Activated naive CD8-positive, alpha-beta T cell treated with anti-CD3 and anti-CD28 coated beads for 36 hours (primary cell): ENCODE data around the gene PPFIA2. TPM values are rescaled to one million over a fixed set of nuclear protein-coding genes. Genes with fewer than 3 reads are reported as not detected.

Experiments
- DNase-seq: peaks from one replicate; pipeline ENCODE4 v3.0.0; 2021
- H3K27ac Mint-ChIP-seq: one replicate; pipeline ENCODE4 v1.8.0; 2022; ENCODE audit warnings: mild to moderate bottlenecking, moderate library complexity, mixed read lengths
- H3K27me3 Mint-ChIP-seq: one replicate; pipeline ENCODE4 v1.8.0; 2022; ENCODE audit warnings: mild to moderate bottlenecking, mixed read lengths
- H3K36me3 Mint-ChIP-seq: one replicate; pipeline ENCODE4 v1.8.0; 2021; ENCODE audit warnings: mild to moderate bottlenecking, mixed read lengths
- H3K4me1 Mint-ChIP-seq: one replicate; pipeline ENCODE4 v1.8.0; 2021; ENCODE audit warnings: mixed read lengths
- H3K4me3 Mint-ChIP-seq: one replicate; pipeline ENCODE4 v1.8.0; 2022; ENCODE audit warnings: mild to moderate bottlenecking, moderate library complexity, mixed read lengths
- H3K9me3 Mint-ChIP-seq: one replicate; pipeline ENCODE4 v1.8.0; 2022; ENCODE audit warnings: mixed read lengths
- total RNA-seq, 2 experiments: library from RNA; stranded (reverse); gene quantifications; one replicate each; pipeline ENCODE4 v1.2.3, GENCODE V29; 2021

The PPFIA2 gene
- under 1 TPM; 0.41 to 0.42 TPM for total RNA-seq

DNA sequence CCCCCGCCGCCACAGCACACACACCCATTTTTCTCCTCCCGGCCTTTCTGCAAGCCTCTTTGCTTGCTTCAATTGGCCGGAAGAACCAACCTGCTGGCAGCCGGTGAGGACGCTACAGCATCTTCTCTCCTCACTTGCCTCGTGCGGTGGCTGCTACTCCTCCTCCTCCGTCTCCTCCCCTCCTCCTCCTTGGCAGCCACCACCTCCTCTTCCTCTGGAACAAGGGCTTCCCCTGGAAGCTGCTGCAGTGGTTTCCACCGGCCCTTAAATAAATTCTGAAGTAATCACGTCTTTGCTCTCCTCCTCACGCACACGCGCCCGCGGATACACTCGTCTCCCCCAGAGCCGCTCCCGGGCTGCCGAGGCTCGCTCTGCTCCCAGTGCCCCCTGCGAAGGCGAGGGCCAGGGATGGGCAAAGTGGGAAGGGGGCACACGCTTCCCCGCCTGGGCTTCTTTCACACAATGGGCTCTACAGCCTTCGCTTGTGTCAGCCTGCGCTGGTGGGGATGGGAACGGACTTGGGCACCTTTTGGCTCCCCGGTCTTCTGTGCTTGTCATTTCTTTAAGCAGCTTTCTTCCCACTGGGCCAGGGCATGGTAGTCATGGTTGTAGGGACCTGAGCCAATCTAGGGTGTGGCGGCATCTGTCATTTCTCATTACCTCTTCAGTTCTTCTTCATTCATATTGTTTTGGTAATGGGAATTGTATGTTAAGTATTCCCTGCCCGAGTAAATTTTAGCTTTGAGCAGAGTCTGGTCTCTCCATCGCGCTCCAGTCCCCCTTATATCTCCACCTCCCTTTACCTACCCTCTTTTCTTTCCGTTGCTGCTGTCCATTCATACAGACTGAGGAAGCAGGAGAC, at the start of gene PPFIA2:
Gene PPFIA2, minus strand, starts transcription at position 161 of the 862 bp plus-strand sequence.
- Mint-ChIP-seq H3K27ac (no peak within 1 kb of the TSS), H3K27me3 (peaks cover 58% of the 10 kb centered on the region), H3K4me1 (peaks cover 13% of the 10 kb centered on the region), H3K36me3 (no peaks in the 10 kb centered on the region), H3K4me3 (peak within 1 kb of the TSS; percentile 72), H3K9me3 (no peaks in the 10 kb centered on the region)
- peak; percentile 26 for DNase-seq

DNA sequence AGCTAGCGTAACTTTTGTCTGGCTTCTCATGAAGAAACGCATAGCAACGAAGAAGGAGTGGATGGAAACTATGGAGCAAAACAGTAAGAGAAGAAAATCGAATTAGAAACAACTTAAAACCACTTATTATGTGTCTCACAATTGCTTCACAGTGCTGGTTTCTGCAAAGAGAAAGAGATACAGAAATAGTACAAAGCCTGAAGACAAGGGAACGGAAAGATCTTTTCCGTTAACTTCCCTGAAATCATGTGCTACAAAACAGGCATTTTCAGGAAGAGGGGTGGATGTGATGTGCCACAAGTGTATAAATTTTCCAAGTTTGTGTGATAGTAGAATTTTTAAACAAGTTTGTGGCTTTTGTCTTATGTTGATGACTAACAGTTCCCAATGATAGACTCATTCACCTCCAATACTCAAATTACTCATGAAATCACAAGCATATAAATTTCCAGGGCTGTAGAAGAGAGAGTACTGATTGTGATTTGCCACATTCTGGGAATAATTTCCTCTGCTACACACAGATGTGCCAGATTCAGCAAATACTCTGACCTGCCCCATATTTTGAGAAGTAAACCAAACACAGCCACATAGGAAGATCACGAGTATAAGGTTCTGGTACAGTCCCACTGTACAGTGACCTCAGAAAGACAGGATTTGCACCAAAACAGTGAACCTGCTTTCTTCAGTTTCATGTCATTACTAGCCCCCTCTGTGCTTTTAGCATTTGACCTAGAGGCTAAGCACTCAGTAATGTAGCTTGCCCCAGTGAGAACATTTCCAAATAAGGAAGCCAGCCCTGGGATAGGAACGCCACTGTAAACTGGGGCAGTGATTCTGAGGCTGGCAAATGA, 41.4 kb upstream of the PPFIA2 start:
- no peak for DNase-seq
- Mint-ChIP-seq H3K4me3 (no peak overlapping the region), H3K36me3 (no peaks in the 10 kb centered on the region), H3K27me3 (peaks cover 10% of the 10 kb centered on the region), H3K9me3 (no peaks in the 10 kb centered on the region), H3K27ac (peak overlapping the region; percentile 41), H3K4me1 (peaks cover 13% of the 10 kb centered on the region)

DNA sequence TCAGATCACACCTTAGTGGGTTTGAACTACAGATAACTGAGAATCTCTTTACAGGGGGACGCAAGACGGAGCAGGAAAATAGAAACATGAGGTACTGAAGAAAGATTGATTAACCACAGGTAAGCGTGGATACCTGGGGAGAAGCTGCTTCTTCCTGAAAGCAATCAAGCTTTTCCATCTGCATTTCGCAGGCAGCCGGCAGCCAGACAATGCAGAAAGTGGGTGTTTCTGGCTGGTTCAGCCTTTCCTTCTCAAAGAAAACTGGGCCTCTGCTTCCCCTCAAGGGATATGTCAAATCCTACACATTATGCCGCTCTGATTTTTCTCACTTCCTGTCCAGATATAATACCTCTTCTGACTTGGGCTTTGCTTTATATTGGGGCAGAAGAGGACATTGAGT, 39.1 kb upstream of the PPFIA2 start:
- Mint-ChIP-seq H3K36me3 (no peaks in the 10 kb centered on the region), H3K4me3 (no peak overlapping the region), H3K27ac (no peak overlapping the region), H3K4me1 (peaks cover 13% of the 10 kb centered on the region), H3K9me3 (no peaks in the 10 kb centered on the region), H3K27me3 (peaks cover 16% of the 10 kb centered on the region)
- no peak for DNase-seq

DNA sequence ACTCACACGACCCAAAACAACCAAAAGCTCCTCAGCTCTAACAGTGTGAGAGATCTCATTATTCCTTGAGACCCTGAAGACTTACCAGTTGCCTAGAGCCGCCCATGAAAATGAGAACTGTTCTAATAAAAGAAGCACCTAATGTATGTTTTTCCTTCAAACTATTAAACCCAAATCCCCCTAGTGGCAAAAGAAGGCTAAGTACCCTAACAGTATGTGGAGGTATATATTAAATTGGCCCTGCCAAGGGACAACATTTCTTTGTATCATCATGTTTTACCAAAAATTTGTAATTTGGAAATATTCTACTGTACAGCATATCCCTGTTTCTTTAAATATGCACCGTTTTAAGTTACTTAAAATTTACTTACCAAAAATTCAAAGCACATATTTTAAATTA, 38.0 kb upstream of the PPFIA2 start:
- Mint-ChIP-seq H3K4me1 (peaks cover 13% of the 10 kb centered on the region), H3K36me3 (no peaks in the 10 kb centered on the region), H3K27ac (no peak overlapping the region), H3K4me3 (no peak overlapping the region), H3K9me3 (no peaks in the 10 kb centered on the region), H3K27me3 (peaks cover 16% of the 10 kb centered on the region)
- no peak for DNase-seq

GRCh38 chr12:81792666-81793065, 33.5 kb upstream of the PPFIA2 start:
- no peak for DNase-seq
- H3K27ac Mint-ChIP-seq = no peak overlapping the region
- no peak overlapping the region for H3K4me3 Mint-ChIP-seq
- H3K36me3 Mint-ChIP-seq = no peaks in the 10 kb centered on the region
- no peaks in the 10 kb centered on the region for H3K4me1 Mint-ChIP-seq
- no peaks in the 10 kb centered on the region for H3K9me3 Mint-ChIP-seq
- peaks cover 9% of the 10 kb centered on the region for H3K27me3 Mint-ChIP-seq

DNA sequence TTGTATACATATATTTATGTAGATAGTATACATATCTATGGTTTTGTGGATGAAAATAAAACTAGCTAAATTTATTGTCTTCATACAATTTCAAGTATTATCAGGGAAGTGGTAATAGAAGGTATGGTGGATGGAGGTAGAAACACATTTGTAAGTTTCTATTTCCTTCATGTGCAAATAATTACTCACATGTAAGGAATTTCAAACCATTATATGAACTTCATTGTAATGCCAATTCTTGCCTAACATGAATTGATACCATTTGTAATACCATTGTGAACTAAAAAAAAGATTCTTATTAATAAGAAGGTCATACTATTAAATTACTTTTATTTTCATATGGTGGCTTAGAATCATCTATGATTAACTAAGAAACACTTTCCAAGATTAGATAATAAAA, 20.1 kb upstream of the PPFIA2 start:
- Mint-ChIP-seq H3K9me3 (no peaks in the 10 kb centered on the region), H3K36me3 (no peaks in the 10 kb centered on the region), H3K27me3 (peaks cover 5% of the 10 kb centered on the region), H3K27ac (no peak overlapping the region), H3K4me3 (no peak overlapping the region), H3K4me1 (no peaks in the 10 kb centered on the region)
- DNase-seq = no peak

DNA sequence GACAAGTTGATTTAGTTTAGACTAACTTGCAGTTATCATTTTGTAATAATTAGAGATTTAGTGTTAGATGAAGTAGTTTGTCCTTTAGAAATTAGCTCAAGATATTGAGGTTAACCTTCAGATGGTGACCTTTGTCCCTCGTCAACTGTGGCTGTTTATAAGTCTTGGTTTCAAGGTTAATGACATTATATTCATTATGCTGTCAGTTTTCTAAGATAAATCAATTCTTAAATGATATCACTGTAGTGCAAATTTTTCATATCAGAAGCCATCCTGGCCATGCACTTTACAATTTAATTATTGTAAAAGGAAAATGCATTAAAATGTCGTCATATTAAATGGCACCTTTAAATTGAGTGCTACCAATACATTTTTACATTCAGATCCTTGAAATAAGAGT, 19.6 kb upstream of the PPFIA2 start:
- no peaks in the 10 kb centered on the region for H3K36me3 Mint-ChIP-seq

GRCh38 chr12:81758421-81759189, 545 bp downstream of the PPFIA2 start:
- H3K27me3 Mint-ChIP-seq = peaks cover 64% of the 10 kb centered on the region
- no peaks in the 10 kb centered on the region for H3K36me3 Mint-ChIP-seq
- H3K27ac Mint-ChIP-seq = no peak overlapping the region
- peak; percentile 44 for DNase-seq
- H3K9me3 Mint-ChIP-seq = no peaks in the 10 kb centered on the region
- H3K4me3 Mint-ChIP-seq = peak overlapping the region; percentile 72
- peaks cover 13% of the 10 kb centered on the region for H3K4me1 Mint-ChIP-seq

More for the DNA sequence above, 19.6 kb upstream of the PPFIA2 start:
- Mint-ChIP-seq H3K9me3 (no peaks in the 10 kb centered on the region), H3K4me3 (no peak overlapping the region), H3K27ac (no peak overlapping the region), H3K27me3 (peaks cover 8% of the 10 kb centered on the region), H3K4me1 (no peaks in the 10 kb centered on the region)
- no peak for DNase-seq

DNA sequence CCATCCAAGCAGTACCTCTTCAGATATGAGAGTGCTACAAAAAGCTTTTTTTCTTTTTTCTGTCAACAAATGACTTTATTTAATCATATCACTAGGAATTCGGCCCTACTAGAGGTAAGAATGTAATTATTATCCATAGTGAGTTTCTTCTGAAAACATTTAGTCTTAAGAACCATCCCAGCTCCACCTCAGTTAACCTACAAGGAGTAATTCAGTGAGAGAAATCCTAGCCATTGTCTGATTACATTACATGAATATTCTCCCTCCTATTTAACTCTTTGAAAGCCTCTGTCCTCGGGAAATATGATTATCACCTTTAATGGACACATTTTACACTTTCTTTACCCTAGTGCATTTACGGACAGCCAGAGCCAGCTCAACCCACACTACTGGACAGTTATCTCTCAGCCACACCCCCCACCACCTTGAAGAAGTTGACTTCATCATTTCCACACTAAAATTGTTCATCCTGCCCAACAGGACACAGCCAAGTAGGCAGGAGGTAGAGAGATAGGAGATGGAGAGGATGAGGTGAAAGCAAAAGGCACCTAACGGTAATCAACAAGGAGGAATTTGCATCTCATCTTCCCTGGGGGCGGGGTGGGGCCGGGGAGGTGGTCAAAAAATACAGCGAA, 1.3 kb downstream of the PPFIA2 start:
- no peak for DNase-seq
- no peaks in the 10 kb centered on the region for H3K36me3 Mint-ChIP-seq
- peaks cover 58% of the 10 kb centered on the region for H3K27me3 Mint-ChIP-seq
- no peaks in the 10 kb centered on the region for H3K9me3 Mint-ChIP-seq
- peaks cover 13% of the 10 kb centered on the region for H3K4me1 Mint-ChIP-seq
- H3K27ac Mint-ChIP-seq = no peak overlapping the region
- peak overlapping the region; percentile 72 for H3K4me3 Mint-ChIP-seq

GRCh38 chr12:81729781-81730180, 29.4 kb downstream of the PPFIA2 start:
- H3K4me3 Mint-ChIP-seq = no peak overlapping the region
- H3K4me1 Mint-ChIP-seq = no peaks in the 10 kb centered on the region
- H3K9me3 Mint-ChIP-seq = no peaks in the 10 kb centered on the region
- no peak for DNase-seq
- H3K27ac Mint-ChIP-seq = no peak overlapping the region
- H3K27me3 Mint-ChIP-seq = peaks cover 6% of the 10 kb centered on the region
- no peaks in the 10 kb centered on the region for H3K36me3 Mint-ChIP-seq

DNA sequence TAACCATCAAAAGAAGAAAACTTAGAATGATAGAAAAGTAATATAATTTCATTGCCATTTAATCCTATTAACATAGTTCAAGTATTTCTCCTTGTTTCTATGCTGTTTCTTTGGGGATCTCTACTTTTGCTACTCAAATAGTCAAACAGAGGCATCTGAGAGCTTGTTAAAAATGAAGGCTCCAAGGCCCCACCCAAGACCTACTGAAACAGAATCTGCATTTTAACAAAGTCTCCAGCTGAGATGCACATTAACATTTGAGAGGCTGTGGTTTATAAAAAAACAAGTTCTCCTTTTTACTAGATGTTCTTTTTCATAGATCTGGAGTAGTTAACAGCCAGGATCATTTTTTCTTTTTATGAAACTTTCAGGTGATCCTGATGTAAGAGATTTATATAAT, 31.8 kb downstream of the PPFIA2 start:
- H3K36me3 Mint-ChIP-seq = no peaks in the 10 kb centered on the region
- no peak overlapping the region for H3K27ac Mint-ChIP-seq
- peaks cover 15% of the 10 kb centered on the region for H3K27me3 Mint-ChIP-seq
- H3K4me1 Mint-ChIP-seq = no peaks in the 10 kb centered on the region
- H3K4me3 Mint-ChIP-seq = no peak overlapping the region
- no peak for DNase-seq
- no peaks in the 10 kb centered on the region for H3K9me3 Mint-ChIP-seq

DNA sequence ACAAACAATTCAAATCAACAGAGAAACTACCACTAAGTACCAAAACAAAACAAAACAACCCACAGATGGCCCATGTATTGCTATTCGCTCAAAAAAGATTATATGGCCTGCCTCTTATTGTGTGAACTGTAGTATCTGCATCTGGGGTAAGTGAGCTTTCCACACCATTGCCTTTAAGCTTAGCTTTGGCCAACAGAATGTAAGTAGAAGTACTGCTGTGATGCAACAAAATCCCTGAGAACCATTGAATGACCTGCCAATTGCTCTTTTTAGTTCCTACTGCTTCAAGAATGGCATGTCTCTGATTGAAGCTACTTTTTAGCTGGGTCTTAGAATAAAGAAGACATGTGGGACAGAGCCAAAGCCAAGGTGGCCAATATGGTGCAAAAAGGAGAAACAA, 32.5 kb downstream of the PPFIA2 start:
- DNase-seq = no peak
- H3K27ac Mint-ChIP-seq = no peak overlapping the region
- no peaks in the 10 kb centered on the region for H3K9me3 Mint-ChIP-seq
- H3K4me3 Mint-ChIP-seq = no peak overlapping the region
- peaks cover 15% of the 10 kb centered on the region for H3K27me3 Mint-ChIP-seq
- no peaks in the 10 kb centered on the region for H3K36me3 Mint-ChIP-seq
- no peaks in the 10 kb centered on the region for H3K4me1 Mint-ChIP-seq

DNA sequence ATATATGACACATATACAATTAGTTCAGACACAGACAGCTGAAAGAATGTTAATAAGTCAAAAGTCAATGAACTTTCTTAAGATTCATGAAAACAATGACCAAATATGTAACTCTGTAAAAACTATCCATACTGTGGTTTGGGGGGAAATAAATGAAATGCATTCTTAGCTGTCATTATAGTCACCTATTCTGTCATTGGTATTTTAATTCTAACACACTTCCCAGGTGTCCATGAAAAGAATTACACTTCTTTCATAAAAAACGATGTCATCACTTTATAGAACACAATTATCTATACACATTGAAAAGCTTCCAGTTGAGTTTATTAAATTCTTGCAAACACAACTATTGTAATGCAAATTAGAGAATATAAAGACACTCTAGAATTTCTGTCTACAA, 35.8 kb downstream of the PPFIA2 start:
- no peak for DNase-seq
- H3K27ac Mint-ChIP-seq = no peak overlapping the region
- H3K9me3 Mint-ChIP-seq = no peaks in the 10 kb centered on the region
- H3K4me3 Mint-ChIP-seq = no peak overlapping the region
- no peaks in the 10 kb centered on the region for H3K36me3 Mint-ChIP-seq
- H3K27me3 Mint-ChIP-seq = peaks cover 11% of the 10 kb centered on the region
- no peaks in the 10 kb centered on the region for H3K4me1 Mint-ChIP-seq

DNA sequence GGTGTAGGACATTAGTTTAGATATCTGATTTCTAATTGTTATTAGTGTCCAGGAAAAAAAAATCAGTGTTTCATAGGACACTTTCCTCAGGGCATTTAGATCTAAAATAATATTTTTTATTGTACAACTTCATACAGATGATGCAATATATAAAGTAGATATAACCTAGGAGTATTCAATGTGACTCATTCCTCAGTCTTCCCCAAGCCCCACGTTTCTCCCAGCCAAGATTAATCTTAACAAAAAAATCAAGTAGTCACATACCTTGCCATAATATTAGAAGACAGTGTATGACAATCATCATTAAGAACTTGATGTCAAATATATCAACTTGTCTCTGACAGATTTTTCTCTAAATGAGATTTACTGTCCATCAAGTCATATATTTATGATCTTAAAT, 37.1 kb downstream of the PPFIA2 start:
- H3K27me3 Mint-ChIP-seq = peaks cover 11% of the 10 kb centered on the region
- H3K36me3 Mint-ChIP-seq = no peaks in the 10 kb centered on the region
- no peak for DNase-seq

More for the DNA sequence above, 37.1 kb downstream of the PPFIA2 start:
- H3K4me1 Mint-ChIP-seq = no peaks in the 10 kb centered on the region
- H3K27ac Mint-ChIP-seq = no peak overlapping the region
- no peak overlapping the region for H3K4me3 Mint-ChIP-seq
- no peaks in the 10 kb centered on the region for H3K9me3 Mint-ChIP-seq
